Prostate gland (tissue), 2 donors: Measurements from ENCODE around the gene ACADSB.

Experiments
- CTCF ChIP-seq, 4 experiments: fragments of 200-600 bp in 2 of 4; fragments of 450-650 bp in 2 of 4; sonication (generic) in 2 of 4; IDR thresholded peaks; 1 replicate in 3 of 4; 2 replicates in 1 of 4; pipeline ENCODE4 v1.5.1; 2016 to 2019; ENCODE audit warnings: antibody characterized with exemption in 4 of 4, mild to moderate bottlenecking in 2 of 4, moderate library complexity in 2 of 4
- POLR2A ChIP-seq: fragments of 450-650 bp; IDR thresholded peaks from one replicate; pipeline ENCODE4 v1.6.1; 2016; ENCODE audit warnings: antibody characterized with exemption, mild to moderate bottlenecking
- POLR2AphosphoS5 ChIP-seq: sonication (generic); formaldehyde crosslinking; IDR thresholded peaks from one replicate; pipeline ENCODE4 v1.6.1; 2017; ENCODE audit warnings: antibody characterized with exemption

- TF ChIP-seq CTCF (IDR thresholded peaks at IDR 0.05) = no peak
- TF ChIP-seq POLR2AphosphoS5 = no peak
- no peak for TF ChIP-seq POLR2A
These were observed 73.1 kb downstream of the ACADSB start for GRCh38 chr10:123081896-123082295.
